Measurements from ENCODE around the gene VAPB. TPM values are rescaled to one million over a fixed set of nuclear protein-coding genes. Genes with fewer than 3 reads are reported as not detected.

The VAPB gene, protein sequence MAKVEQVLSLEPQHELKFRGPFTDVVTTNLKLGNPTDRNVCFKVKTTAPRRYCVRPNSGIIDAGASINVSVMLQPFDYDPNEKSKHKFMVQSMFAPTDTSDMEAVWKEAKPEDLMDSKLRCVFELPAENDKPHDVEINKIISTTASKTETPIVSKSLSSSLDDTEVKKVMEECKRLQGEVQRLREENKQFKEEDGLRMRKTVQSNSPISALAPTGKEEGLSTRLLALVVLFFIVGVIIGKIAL
- 9.4 and 15.3 TPM in 2 replicates for total RNA-seq

DNA sequence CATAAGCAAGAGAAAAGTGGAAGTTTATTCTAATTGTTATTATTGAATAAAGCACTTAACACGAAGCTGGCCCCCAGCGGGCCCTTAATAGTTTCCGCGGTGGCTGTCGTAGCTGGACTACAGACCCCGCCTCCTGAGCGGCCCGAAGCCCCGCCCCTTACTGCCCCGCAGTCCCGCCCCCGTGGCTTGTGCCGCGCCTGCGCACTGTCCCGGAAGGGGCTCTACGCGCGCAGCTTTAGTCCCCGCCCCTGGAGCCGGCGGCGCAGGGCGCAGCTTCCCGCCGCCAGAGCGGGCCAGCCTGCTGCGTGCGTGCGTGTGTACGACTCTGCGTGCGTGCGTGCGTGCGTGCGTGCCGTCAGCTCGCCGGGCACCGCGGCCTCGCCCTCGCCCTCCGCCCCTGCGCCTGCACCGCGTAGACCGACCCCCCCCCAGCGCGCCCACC, at the start of gene VAPB:
Gene VAPB (plus strand): TSS at position 348 of the 442 bp plus-strand sequence. CDS start 231 bp downstream, outside the sequence.

Other genes with a start within 250 kb of the VAPB start
- gene ANKRD60, start 160.6 kb upstream of the VAPB start, total RNA-seq, result not detected in 2 replicates
- 8.4 and 11.7 TPM in 2 replicates for gene RAB22A, start 79.5 kb upstream of the VAPB start, total RNA-seq
- gene APCDD1L, start 126.2 kb downstream of the VAPB start, total RNA-seq, result 3.6 and 6.5 TPM in 2 replicates